ENCODE measurements around the gene ERBIN.

DNA sequence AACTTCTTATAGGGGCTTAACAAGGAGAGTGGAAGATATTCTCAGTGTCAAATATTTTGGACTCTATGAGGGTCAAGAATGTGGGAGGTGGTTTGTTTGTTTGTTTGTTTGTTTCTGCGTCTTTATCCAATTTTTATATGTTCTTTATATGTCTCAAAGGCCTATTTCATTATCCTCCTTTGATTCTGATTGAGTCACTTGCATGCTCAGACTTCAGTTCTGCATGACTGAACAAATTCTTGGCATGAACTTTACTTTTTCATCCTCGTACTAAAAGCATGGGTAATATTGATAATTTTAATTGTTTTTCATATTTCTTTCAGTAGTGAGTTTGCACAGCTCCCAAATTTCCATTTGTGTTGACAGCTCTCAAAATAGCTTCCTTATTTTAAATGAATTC, 19.2 kb upstream of the ERBIN start:
- TF ChIP-seq, protein P1, sequence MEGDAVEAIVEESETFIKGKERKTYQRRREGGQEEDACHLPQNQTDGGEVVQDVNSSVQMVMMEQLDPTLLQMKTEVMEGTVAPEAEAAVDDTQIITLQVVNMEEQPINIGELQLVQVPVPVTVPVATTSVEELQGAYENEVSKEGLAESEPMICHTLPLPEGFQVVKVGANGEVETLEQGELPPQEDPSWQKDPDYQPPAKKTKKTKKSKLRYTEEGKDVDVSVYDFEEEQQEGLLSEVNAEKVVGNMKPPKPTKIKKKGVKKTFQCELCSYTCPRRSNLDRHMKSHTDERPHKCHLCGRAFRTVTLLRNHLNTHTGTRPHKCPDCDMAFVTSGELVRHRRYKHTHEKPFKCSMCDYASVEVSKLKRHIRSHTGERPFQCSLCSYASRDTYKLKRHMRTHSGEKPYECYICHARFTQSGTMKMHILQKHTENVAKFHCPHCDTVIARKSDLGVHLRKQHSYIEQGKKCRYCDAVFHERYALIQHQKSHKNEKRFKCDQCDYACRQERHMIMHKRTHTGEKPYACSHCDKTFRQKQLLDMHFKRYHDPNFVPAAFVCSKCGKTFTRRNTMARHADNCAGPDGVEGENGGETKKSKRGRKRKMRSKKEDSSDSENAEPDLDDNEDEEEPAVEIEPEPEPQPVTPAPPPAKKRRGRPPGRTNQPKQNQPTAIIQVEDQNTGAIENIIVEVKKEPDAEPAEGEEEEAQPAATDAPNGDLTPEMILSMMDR (IDR thresholded peaks at IDR 0.05; ENCODE audit: insufficient read depth, low read length, poor library complexity, severe bottlenecking) = no peak
- no peak for TF ChIP-seq EZH2phosphoT487 (conservative IDR thresholded peaks at IDR 0.05; ENCODE audit: low read length)
